HG02943 (cell line): Measurements from ENCODE around the gene TREX2.

ENCODE experiments used
- ATAC-seq: cut with Tn5 transposase; IDR thresholded peaks from one replicate; pipeline ENCODE4 v1.9.1; 2021; ENCODE audit warnings: mild to moderate bottlenecking, low read depth, moderate library complexity; ENCODE audit not compliant: unreplicated experiment

TREX2 gene

DNA sequence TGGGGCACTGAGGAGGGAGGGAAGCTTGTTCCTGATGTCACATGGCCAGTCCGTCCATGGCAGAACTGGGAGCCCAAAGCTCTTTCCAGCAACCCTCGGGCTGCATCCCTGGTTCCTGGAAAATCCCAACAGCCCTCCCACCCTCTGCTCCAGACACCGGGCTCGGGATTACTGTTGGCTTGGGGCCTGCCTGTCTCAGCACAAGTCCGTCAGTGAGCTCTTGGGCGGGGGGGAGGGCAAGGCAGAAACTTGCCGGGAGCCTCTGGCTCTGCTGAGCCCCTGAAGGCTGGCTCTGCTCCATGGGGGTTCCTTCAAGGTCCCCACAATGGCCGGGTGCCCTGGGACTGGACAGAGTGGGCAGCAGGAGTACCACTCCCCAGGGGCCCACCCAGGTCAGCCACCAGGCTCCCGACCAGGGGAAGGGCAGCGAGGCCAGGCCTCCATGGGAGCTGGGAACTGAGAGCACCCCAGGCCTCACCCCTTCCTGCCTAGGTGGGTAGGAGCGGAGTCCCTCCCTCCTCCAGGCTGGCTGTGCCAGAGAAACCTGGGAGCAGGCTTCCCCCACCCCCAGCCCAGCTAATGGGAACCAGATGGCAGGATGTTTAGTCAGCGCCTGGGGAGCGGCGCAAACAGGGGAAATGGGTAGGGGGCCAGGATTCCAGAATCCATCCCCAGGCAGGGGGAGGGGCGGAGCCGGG lies 31.0 kb upstream of the TREX2 start:
- no peak for ATAC-seq

- ATAC-seq, result no peak
Measured at GRCh38 chrX:153475751-153476281, 30.0 kb upstream of the TREX2 start.

GRCh38 chrX:153475271-153475670 lies 29.4 kb upstream of the TREX2 start:
- no peak for ATAC-seq

GRCh38 chrX:153474718-153475117 lies 28.9 kb upstream of the TREX2 start:
- ATAC-seq, result no peak

DNA sequence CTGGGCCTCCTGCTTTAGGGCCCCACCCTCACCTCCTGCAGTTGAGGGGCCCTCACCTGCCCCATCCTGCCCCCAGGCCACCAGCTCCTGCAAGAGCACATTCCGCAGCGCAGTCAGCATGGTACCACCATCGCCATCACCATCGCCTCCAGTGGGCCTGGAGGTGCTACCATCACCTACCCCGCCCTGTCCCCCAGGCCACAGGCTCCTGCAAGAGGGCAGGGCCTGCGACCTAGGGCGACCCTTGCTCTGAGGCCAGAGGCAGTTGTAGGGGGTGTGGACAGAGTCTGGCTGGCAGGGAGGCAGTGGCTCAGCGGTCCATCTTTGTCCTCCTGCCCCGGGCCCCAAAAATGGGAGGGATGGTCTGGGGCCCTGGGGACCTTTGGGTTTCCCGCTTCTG lies 28.4 kb upstream of the TREX2 start:
- ATAC-seq, result no peak

GRCh38 chrX:153473126-153473525 lies 27.3 kb upstream of the TREX2 start:
- no peak for ATAC-seq

GRCh38 chrX:153471663-153472280 lies 25.9 kb upstream of the TREX2 start:
- ATAC-seq, result no peak

DNA sequence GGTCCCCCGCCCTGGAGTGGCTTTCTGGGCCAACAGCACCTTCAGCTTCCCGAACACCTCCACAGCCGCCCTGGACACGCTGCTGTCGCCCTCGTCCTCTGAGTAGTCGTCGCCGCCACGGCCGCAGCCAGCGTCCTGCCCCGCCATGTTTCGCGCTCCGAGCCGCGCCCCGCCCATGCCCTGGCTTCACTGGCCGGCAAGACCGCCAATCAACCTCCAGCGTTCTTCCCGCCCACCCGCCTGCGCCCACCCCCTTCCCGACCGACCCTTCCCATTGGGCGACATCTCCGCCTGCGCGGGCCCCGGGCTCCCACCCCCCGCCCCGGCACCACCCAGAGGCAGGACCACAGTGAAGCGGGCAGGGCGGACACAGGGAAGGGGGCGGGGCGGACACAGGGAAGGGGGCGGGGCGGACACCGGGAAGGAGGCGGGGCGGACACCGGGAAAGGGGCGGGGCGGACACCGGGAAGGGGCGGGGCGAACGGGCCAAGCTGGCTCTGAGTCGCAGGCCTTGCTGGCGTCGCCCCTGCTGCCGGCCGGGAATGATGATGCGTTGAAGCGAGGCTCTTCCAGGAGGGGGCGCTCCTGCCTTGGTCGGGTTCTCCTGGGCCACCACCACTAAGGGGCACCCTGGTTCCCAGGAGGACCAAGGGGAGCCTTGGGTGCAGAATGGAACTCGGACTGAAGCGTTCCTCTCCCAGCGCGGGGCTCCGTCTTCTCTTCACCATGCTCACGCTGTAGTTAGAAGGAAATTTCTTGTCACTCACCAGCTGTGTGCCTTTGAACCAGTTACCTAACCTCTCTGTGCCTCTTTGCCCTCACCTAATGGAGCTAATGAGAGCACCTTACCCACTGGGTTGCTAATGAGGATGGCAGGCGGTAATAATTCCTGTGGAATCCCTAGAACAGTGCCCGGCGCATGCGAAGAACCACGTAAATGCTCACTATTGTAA lies 24.8 kb upstream of the TREX2 start, which contains the start of gene HAUS7:
HAUS7 (minus strand) TSS at position 166 of the 953 bp plus-strand sequence; CDS start at position 147, 19 bp downstream.
- peak; percentile 72 for ATAC-seq

DNA sequence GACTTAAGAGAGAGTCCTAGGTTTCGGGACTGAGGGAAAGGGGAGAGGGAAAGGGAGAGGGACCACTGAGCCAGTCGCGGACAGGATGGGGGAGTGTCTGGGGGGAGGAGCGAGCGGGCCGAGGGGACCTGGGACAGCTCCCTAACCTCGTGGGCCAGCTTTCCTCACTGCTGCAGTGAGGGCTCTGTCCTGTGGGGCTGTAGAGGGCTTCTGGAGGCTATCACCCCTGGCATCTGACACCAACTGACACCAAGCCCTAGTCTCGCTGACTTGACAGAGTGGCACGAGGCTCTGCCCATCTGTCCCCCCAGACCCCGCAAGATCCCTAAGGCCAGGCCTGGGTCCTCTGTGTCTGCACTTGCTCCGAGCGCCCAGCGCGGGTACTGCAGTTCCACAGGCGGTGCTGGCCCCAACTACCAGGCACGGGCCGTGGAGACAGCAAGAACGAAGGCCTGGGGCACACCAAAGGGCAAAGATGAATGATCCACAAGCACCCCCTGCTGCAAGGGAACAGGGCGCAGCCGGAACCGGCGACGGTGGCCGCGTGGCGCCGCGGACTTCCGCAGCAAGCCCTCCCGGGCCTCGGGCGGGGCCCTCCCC lies 24.1 kb upstream of the TREX2 start:
- ATAC-seq, result peak; percentile 34

- no peak for ATAC-seq
Measured at GRCh38 chrX:153468008-153468580, 22.2 kb upstream of the TREX2 start.

- no peak for ATAC-seq
Measured at GRCh38 chrX:153465691-153466380, 20.0 kb upstream of the TREX2 start.

- ATAC-seq, result no peak
Measured at GRCh38 chrX:153464116-153464515, 18.3 kb upstream of the TREX2 start.

GRCh38 chrX:153463556-153463955 lies 17.7 kb upstream of the TREX2 start:
- ATAC-seq, result no peak

DNA sequence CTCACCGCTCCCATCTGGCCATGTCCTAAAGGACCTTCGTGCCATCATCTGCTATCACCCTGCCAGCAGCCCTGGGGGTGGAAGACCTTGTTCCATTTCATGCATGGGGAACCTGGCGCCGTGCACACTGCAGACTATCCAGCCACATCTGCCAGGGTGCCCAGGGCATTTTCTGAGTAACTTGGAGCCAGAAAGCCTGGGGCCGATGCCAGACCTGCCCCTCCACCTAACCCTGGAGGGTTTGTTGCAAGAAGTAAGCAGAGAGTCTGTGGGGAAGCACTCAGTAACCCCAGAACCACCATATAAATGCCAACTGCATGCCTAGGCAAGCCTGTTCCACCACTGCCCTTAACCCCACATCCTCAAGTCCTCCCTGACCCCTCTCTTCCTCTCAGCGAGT lies 17.2 kb upstream of the TREX2 start:
- no peak for ATAC-seq

DNA sequence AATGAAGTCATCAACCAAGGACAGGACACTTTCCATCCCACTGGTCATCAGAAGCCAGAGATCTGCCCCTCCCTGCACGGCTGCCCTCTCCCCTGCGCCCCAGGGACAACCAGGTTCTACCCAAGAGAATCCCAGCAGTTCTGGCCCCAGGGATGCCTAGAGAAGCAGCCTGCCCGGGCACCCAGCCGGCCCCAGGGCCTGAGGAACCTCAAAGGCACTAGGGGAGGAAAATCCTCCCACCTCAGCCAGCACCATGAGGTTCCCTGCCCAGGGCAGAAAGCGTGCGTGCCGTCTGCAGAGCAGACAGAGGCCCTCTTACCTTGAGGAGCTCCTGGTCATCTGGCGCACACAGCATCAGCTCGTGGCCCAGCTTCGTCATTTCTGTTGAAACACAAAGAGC lies 16.4 kb upstream of the TREX2 start:
- no peak for ATAC-seq

DNA sequence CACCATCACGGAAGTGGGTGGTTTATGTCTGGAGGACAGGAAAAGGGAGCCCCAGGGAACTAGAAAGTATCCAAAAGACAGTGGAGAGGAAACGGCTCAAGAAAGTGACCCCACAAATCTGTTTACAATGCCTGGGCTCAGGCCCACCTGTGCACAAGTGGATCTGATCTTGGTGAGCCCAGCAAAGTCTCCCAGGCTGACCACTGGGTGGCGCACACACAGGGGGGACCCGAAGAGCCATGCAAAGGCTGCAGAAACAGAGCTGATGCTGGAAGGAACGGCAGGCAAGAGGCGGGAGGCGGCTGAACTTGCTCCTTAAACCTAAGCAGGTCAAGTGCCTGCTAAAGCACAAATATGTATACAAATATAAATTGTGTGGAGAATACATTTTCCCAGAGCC lies 15.0 kb upstream of the TREX2 start:
- ATAC-seq, result no peak

- no peak for ATAC-seq
Measured at GRCh38 chrX:153459986-153460385, 14.1 kb upstream of the TREX2 start.

DNA sequence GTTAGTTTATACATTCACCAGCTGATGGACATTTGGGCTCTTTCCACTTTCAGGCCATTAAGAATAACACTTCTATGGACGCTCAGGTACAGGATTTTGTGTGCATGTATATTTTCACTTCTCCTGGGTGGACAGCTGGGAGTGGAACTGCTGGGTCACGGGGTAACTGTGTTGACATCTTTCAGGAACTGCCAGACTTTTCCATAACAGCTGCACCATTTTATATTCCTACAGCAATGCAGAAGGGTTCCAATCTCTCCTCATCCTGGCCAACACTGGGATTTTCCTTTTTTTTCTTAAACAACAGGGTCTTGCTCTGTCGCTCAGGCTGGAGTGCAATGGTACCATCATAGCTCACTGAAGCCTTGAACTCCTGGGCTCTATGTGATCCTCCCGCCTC lies 12.6 kb upstream of the TREX2 start:
- ATAC-seq, result no peak

DNA sequence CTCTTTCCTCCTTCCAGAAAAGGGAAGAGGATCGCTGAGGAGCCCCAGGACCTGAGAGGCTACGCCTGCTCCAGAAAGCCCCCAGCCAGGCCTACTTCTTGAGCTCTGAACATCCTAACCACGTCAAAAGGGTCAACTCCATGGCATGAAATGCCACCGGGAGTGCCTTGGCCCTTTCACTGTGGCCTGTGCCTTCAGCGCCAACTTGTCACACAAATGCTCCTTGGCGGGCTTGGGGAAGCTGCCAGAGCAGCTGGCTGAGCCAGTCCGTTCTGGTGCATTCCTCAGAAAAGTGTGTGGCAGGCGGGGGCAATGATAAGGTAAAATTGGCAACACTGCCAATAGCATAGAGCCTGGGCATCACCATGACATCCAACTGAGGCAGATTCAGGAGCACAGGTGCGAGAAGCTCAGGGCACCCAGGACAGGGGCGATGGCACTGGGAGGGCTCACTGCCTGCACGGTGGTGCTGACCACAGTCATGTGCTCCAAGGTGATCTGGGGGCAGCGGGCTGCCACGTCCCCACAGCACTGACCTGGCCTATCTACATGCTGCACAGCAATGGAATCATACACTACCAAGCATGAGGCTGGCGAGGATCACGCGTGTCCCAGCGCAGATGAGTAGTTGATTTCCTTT lies 12.1 kb upstream of the TREX2 start:
- no peak for ATAC-seq
